Fibroblast of peridontal ligament (primary cell): Measurements from ENCODE around the gene PARVG.

ENCODE experiments used
- DNase-seq: peaks from one replicate; pipeline ENCODE4 v3.0.0-alpha.2; 2010; ENCODE audit errors: extremely low read depth

Gene PARVG

DNA sequence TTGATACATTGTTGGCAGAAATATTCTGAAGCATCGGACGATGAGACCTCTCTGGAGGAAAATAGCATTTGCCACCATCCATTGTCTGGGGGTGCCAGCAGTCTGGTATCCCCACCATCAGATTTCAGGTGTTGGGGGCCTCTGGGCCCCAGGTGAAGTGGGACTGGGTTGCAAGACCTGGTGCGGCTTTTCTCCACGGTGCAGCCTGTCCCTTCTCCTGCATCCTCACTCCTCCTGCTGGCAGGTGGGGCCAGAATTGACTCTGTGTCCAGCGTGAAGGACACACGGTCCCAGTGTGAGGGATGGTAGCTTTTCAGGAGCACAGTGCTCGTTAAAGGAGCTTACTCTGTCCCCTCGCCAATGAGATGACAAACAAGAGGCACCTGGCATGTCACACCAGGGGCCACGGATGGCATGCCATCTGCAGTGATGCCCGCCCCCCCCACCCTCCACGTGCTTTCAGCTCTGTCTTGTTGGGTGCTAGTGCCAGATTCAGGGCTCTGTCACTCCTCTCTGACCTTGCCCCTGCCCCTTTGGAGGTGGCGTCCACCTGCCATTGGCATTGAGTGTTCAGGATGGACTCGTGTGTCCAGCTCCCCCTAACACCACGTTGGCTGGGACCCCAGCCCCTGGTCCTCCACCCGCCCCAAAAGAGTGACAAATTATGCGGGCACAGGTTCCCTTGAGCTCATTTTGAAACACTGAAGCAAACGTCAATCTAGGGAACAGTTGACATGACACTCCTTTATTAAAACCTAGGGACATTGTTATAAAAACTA is 62.4 kb downstream of the PARVG start:
- no peak for DNase-seq

GRCh38 chr22:44243761-44244160 is 63.0 kb downstream of the PARVG start:
- no peak for DNase-seq

- DNase-seq, result no peak
Measured at GRCh38 chr22:44244265-44244822, 63.6 kb downstream of the PARVG start.

DNA sequence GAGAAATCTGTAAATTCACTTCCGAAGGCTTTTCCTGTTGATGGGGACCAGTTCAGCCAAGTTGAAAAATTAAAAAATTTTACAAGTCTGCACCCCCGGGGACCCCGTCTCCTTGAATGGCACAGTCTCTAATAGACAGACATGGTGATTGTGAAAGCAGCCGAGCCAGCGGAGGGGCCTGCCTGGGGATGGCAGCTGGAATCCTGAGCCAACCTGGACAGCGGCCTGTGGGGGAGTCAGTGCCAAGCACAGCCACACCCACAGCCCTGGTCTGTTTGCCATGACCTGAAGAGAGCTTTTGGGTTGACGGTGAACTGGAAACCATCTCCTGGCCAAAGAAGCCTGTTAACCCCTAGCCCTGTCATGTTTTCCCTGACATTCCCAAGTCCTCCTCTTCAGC is 64.7 kb downstream of the PARVG start:
- DNase-seq, result no peak

GRCh38 chr22:44245867-44246266 is 65.1 kb downstream of the PARVG start:
- no peak for DNase-seq

GRCh38 chr22:44246615-44247326 is 66.0 kb downstream of the PARVG start:
- no peak for DNase-seq

DNA sequence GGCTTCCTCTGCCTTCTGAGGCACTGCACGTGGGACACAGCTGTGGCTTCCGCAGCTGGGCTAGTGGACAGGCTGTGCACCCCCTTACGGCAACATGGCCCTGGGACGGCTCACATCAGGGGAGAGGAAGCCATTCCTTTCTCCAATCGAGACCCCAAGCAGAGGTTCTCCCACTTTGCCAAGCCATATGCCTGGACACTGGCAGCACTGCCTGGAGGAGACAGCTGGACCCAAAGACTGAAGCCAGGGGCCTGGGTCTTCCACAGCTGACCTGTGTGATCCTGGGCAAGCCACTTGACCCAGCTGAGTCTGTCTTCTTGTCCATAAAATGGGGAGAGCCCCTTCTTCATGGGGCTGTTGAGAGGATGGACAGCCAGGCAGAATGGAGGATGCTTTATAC is 66.6 kb downstream of the PARVG start:
- DNase-seq, result no peak

DNA sequence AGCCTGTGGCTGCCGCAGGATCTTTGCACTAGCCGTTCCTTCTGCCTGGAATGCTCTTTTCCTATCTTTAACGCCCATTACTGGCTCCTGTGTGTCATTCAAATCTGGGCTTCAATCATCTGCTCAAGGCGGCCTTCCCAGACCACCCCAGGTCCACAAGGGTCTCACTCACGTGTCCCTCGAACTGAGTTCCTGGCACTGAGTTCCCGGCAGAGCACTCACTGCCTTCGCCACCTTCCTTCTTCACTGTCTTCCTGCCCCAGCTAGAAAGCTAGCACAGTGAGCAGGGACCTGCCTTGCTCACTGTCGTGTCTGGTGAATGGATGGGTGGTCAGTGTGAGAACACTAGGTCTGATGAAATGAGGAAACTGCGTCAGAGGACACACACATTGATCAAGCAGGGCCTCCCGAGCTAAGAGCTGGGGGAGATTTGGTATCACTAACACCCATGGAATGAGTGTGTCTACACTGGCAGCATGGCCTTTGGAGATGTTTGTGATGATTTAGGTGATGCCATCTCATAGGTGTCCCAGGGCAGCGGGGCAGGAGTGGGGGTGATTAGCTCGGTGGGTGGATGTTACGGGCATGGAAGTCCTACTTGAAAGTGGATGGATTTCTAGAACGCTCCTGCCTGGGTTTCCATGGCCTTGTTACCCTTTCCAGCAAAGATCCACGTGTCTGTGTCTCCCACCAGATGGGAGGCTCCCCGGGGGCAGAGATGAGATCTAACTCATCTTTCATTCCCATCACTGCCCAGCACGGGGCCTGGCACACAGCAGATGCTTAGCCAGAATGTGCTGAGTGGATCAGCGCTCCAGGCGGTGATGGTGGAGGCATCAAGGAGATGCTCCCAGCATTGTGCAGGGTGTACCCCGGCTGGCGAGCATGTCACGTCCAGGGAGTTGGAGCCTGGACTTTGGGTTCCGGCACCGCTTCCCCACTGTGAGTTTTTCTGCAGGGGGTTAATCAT is 67.5 kb downstream of the PARVG start:
- DNase-seq, result no peak

DNA sequence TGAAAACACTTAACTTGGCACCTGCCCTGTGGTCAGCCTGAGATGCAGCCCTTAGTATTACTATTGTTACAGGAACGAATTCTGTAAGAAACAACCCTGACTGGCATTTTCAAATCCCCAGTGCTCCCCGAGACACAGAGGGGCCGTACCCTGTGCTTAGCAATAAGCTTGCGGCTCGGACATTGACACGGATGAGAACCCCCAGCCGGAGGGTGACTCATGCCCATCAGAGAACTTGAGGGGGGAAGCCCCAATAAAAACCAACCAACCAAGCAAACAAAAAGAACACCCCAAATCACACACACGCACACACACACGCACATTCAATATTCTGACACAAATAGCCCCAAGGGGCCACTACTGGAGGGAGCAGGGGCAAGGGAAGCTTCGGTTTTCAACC is 68.2 kb downstream of the PARVG start:
- no peak for DNase-seq

DNA sequence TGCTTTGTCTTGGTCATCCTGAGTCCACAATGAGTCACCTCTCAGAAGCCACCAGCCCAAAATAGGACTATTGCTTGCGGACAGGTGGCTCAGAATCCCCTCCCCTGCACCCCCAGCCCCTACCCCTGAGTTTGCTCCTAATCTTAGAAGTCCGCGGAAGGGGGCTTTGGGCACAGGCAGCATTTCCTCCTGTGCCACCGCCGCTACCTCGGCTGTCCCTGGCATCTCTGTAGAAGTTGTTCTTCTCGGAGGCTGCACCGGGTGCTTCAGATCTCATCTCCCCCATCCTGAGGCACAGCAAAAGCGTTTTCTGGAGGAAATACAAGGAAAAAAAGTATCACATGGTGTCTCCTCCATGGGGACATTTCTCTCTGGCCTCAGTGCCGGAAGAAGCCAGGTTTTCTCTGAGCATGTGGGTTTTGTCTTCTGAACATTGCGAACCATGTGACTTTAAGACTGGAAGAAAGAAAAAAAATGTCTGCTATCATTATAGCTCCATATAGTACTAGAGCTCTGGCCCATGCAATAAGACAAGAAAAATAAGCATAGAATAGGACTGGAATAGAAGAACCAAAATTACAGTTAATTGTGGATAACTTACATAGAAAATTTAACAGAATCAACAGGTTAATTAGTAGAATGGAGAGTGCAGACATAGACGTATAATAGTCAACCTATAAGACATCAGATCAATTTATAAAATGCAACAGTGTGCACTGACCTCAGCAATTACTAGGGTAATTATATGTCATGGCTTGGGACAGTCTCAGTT is 68.8 kb downstream of the PARVG start:
- no peak for DNase-seq

GRCh38 chr22:44254811-44255210 is 74.1 kb downstream of the PARVG start:
- DNase-seq, result no peak

- no peak for DNase-seq
Measured at GRCh38 chr22:44256085-44256484, 75.4 kb downstream of the PARVG start.

DNA sequence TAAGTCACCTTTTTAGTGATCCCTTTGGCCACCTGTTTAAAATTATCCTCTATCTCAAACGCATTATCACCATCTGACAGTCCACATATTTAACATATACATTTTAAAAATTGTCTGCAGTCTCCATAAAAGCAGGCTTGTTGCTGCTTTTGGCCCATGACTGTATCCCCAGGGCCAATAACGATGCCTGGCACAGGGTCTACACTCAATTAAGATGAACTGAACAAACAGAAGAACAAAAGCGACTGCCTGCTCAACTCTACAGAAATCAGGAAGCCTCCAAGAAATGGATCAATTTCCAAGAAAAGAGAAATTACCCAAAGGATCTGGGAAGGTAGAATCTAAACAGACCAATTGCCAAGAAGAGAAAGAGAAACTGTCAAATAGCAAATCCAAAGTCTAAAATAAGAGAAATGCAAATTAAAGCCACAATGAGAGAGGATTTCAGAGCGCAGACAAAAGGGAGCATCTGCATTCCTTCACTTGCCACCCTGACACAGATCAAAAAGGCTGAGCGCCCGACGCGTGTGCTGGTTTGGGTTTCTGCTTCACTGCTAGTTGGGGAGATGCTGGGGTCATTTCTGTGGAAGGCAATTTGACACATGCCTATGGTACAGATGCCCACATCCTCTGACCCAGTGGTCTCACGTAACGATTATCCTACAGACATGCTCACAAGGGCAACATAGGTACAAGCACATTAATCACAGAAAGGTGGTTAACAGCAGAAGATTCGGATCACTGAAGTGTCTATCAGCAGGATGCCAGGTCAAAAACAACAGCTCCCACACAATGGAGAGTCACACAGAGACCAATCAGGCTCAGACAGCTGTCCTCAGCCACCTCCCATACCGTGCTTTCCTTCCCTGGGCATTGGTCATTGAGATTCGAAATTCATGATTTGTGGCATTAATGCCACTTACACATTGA is 76.1 kb downstream of the PARVG start:
- DNase-seq, result no peak
